ENCODE measurements around the gene WDR1. TPM values are rescaled to one million over a fixed set of nuclear protein-coding genes. Genes with fewer than 3 reads are reported as not detected.

The WDR1 gene
- total RNA-seq, 3 donors from 2014 or later (not counting 1 experiment from before 2014, with no cell fraction given), result 411 to 477 (median 468) TPM

- peak in 1 of 3 donors; percentile 14 for ATAC-seq
- peak in 1 of 2 donors; percentile 11 for DNase-seq
- peak overlapping the region; percentile 68 to 83 for H3K27ac Mint-ChIP-seq
- TF ChIP-seq CTCF (IDR thresholded peaks at IDR 0.05), result no peak
- peaks cover 7 to 37% of the 10 kb centered on the region in 2 donors for H3K4me1 Mint-ChIP-seq
- intact Hi-C loops (cut with micrococcal nuclease), result no loop called here
- no peak overlapping the region for H3K4me3 Mint-ChIP-seq
- Histone ChIP-seq H3K4me1 (ENCODE audit: control insufficient read depth, insufficient read depth, low read length) (peaks cover 17% of the 10 kb centered on the region), H3K4me3 (ENCODE audit: low read length) (no peak overlapping the region), H3K9me3 (ENCODE audit: control insufficient read depth, insufficient read depth, low read length) (no peaks in the 10 kb centered on the region), H3K27me3 (ENCODE audit: control insufficient read depth, insufficient read depth, low read length) (no peaks in the 10 kb centered on the region), H3K36me3 (ENCODE audit: control insufficient read depth, insufficient read depth, low read length) (peaks cover 98% of the 10 kb centered on the region), H3K27ac (ENCODE audit: low read length) (peak overlapping the region; percentile 43)
- peaks cover under 1% of the 10 kb centered on the region for H3K36me3 Mint-ChIP-seq
- 90% methylated on average over 26 of the region's 26 CpGs for WGBS (ENCODE audit: insufficient coverage)
- H3K9me3 Mint-ChIP-seq, result no peaks in the 10 kb centered on the region
- H3K27me3 Mint-ChIP-seq (ENCODE audit: low read depth in 2 of 2), result no peaks in the 10 kb centered on the region
Observed at GRCh38 chr4:10078481-10079233, 37.9 kb downstream of the WDR1 start.

GRCh38 chr4:10077483-10078335 lies 38.9 kb downstream of the WDR1 start:
- H3K4me1 ChIP-seq (ENCODE audit: control insufficient read depth, insufficient read depth, low read length), result peaks cover 17% of the 10 kb centered on the region
- no peaks in the 10 kb centered on the region for H3K9me3 ChIP-seq (ENCODE audit: control insufficient read depth, insufficient read depth, low read length)
- Mint-ChIP-seq H3K4me1 (peaks cover 7 to 37% of the 10 kb centered on the region in 2 donors), H3K27ac (peak overlapping the region; percentile 68 to 83), H3K27me3 (ENCODE audit: low read depth in 2 of 2) (no peaks in the 10 kb centered on the region), H3K4me3 (no peak overlapping the region), H3K9me3 (no peaks in the 10 kb centered on the region), H3K36me3 (peaks cover 10% of the 10 kb centered on the region)
- WGBS (ENCODE audit: insufficient coverage), result 86% methylated on average over 38 of the region's 38 CpGs
- ATAC-seq (peak; percentile 50 to 62 (median 58)), DNase-seq (no peak)
- no peaks in the 10 kb centered on the region for H3K27me3 ChIP-seq (ENCODE audit: control insufficient read depth, insufficient read depth, low read length)
- no peak for TF ChIP-seq CTCF (IDR thresholded peaks at IDR 0.05)
- intact Hi-C loops (cut with micrococcal nuclease), result no loop called here
- H3K36me3 ChIP-seq (ENCODE audit: control insufficient read depth, insufficient read depth, low read length), result peaks cover 91% of the 10 kb centered on the region
- no peak overlapping the region for H3K4me3 ChIP-seq (ENCODE audit: low read length)
- H3K27ac ChIP-seq (ENCODE audit: low read length), result peak overlapping the region; percentile 43

- DNase-seq (no peak), ATAC-seq (no peak)
- Mint-ChIP-seq H3K36me3 (peaks cover 10% of the 10 kb centered on the region), H3K4me3 (no peak overlapping the region), H3K27me3 (ENCODE audit: low read depth in 2 of 2) (no peaks in the 10 kb centered on the region), H3K27ac (peak overlapping the region; percentile 68 to 83), H3K9me3 (no peaks in the 10 kb centered on the region), H3K4me1 (peaks cover 7 to 37% of the 10 kb centered on the region in 2 donors)
- H3K27ac ChIP-seq (ENCODE audit: low read length), result no peak overlapping the region
- H3K9me3 ChIP-seq (ENCODE audit: control insufficient read depth, insufficient read depth, low read length), result no peaks in the 10 kb centered on the region
- H3K36me3 ChIP-seq (ENCODE audit: control insufficient read depth, insufficient read depth, low read length), result peaks cover 85% of the 10 kb centered on the region
- H3K4me3 ChIP-seq (ENCODE audit: low read length), result no peak overlapping the region
- intact Hi-C loops (cut with micrococcal nuclease), result no loop called here
- peaks cover 17% of the 10 kb centered on the region for H3K4me1 ChIP-seq (ENCODE audit: control insufficient read depth, insufficient read depth, low read length)
- no peak for TF ChIP-seq CTCF (IDR thresholded peaks at IDR 0.05)
- no peaks in the 10 kb centered on the region for H3K27me3 ChIP-seq (ENCODE audit: control insufficient read depth, insufficient read depth, low read length)
- 95% methylated on average over 9 of the region's 9 CpGs for WGBS (ENCODE audit: insufficient coverage)
Observed at GRCh38 chr4:10077076-10077475, 39.5 kb downstream of the WDR1 start.

All from natural killer cell (primary cell).